GM18517 (cell line): ENCODE results near the gene GRK1.

ENCODE experiments used
- ATAC-seq: cut with Tn5 transposase; IDR thresholded peaks from one replicate; pipeline ENCODE4 v1.9.1; 2021; ENCODE audit warnings: mild to moderate bottlenecking, moderate library complexity; ENCODE audit not compliant: unreplicated experiment

The GRK1 gene

DNA sequence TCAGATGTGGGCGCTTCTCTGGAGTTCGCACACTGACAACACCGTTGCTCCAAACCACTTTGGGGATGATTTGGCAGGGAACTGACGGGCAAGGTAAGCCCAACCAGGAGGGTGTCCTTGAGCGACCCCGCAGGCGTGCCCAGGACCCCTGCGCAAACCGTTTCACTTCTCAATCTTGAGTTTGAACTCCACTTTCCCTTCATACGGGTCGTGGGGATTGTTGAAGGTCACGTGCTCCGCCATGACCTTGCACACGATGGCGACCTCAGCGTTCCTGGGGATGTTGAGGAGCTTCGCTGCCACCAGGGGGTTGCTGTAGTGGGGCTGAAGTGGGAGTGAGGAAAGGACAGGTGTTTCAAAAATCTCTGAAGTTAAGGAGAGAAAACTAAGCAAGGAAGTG lies 17.8 kb upstream of the GRK1 start:
- ATAC-seq: no peak

- no peak for ATAC-seq
These were observed 16.7 kb upstream of the GRK1 start for GRCh38 chr13:113650275-113650674.

GRCh38 chr13:113650731-113651148 lies 16.3 kb upstream of the GRK1 start:
- no peak for ATAC-seq

GRCh38 chr13:113651511-113652403 lies 15.3 kb upstream of the GRK1 start:
- ATAC-seq: no peak

DNA sequence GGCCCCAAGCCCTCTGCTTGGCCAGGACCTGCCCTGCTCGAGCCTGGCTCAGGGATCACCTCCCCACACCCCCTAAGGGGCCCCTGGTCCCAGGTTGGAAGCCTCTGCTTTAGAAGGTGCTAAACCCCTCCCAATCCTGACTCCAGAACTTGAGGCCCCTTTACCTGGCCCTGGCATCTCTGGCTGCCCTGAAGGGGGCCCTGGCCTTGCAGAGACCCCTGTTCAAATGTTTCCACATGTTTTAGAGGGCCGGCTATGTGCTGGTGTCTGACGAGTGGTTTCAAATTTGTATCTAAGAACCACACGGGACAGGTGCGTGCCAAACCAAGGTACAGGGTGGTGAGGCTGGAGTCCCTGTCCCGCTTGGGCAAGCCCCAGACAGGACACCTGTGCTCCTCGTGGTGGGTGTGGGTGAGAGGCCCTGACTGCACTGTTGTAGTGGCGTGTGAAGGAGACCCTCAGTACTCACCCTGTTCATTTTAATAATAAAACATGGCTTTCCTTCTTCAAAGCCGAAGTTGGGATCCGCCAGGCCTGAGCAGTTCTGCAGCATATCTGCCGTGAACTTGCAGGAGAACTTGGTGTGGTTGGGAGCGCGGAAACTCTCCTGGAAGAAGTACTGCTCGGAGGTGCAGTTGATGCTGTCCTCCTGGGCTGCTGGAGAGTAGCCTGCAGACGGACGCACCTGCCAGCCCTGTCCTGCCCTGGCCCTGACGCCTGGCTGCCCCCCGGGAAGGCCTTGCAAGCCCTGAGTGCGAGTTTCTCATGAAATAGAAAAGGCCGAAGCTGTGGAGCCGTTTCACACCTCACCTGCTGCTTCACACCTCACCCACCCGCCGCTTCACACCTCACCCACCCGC lies 14.4 kb upstream of the GRK1 start:
- ATAC-seq: no peak

DNA sequence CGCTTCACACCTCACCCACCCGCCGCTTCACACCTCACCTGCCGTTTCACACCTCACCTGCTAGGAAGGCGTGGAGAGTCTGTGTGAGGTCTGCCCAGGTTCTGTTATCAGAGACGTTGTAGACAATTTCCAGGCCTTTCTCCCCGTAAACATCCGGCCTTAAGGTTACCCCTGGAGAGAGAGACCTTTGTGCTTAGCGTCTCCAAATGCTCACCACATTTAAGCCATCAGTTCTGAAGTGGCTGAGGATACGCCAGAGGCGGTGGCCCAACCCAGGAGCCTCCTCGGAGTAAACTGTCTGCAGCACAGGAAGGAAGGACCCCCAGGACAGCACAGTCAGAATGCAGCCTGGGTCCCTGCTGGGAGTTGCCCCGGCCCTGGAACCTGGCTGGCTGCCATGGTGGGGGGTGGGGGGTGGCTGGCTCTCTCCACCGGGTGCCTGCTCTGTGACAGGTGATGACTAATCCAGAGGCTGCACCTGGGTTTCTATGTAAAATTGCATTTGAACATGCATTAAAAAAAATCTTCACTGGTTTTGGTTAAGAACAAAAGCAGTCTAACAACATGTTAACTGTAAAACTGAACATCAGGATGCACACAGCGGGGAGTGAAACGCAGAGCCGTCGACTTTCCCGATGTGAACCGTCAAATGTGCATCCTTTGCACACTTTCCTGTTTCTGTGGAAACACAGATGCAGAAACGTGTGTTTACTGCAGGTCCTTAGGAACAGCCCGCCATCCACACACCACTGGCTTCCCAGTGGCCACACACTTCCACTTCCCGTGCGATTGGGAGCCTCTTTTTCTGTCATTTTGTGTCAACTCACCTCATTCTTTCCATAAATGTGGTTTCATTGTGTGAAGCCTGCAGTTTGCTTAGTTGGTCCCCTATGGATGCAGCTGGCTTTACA lies 13.5 kb upstream of the GRK1 start:
- ATAC-seq: no peak

- ATAC-seq: no peak
These were observed 12.9 kb upstream of the GRK1 start for GRCh38 chr13:113654175-113654560.

DNA sequence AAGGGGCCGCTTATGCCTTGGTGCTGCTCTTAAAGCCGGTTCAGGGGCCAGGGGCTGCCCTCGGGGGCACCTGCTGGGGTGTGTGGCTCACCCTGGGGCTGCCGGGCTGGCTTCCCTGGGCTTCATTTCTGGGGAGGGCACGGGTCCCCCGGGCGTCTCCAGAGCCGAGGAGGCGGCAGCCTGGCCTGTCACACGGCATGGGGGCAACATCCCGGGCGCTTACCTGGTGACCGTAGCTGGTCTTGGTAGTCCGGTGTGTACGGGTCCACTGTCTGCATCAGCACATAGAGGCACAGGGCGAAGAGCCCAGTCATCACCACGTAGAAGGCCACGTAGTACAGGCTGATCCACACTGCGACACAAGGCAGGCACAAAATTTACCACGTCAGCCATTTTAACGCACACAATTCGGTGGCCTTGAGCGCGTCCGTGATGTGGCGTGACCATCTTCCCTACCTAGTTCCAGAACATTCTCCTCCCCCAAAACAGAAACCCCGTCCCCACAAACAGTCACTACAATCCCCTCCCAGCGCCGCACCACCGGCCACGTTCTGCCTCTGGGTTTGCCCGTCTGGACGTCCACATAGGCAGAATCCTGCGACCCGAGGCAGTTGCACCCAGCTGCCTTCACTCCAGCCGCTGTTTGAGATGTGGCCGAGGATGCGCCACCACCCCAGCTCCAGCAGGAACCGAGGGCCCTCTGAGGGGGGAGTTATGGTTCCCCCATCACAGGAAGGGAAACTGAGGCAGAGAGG lies 12.3 kb upstream of the GRK1 start:
- ATAC-seq: no peak

GRCh38 chr13:113655346-113656002 lies 11.5 kb upstream of the GRK1 start:
- no peak for ATAC-seq

DNA sequence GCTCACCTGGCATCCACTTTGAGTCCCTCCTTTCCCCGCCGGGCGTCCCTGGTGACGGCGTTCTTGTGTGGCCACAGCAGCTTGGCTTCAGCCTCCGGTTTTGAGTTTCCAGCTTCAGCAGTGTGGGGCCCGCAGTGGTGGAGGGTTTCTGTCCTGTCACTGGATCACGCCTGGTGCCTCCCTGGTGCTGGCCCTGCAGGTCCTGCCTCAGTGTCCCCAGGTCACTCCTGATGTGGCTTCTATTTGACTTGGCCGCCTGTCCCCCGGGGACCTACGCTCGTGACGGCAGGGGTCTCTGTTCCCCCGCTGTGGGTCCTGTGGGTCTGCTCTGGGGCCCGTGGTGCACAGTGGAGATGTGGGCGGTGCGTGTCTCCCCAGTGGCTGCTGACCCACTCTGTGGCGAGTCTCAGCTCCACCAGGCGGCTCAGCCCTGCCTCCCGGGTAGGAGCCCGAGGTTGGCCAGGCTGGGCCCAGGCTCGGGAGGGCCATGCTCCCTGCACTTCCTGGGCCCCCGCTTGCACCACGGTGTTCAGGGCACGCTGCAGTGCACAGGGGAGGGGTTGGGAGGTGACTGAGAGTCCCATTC lies 10.9 kb upstream of the GRK1 start:
- no peak for ATAC-seq

DNA sequence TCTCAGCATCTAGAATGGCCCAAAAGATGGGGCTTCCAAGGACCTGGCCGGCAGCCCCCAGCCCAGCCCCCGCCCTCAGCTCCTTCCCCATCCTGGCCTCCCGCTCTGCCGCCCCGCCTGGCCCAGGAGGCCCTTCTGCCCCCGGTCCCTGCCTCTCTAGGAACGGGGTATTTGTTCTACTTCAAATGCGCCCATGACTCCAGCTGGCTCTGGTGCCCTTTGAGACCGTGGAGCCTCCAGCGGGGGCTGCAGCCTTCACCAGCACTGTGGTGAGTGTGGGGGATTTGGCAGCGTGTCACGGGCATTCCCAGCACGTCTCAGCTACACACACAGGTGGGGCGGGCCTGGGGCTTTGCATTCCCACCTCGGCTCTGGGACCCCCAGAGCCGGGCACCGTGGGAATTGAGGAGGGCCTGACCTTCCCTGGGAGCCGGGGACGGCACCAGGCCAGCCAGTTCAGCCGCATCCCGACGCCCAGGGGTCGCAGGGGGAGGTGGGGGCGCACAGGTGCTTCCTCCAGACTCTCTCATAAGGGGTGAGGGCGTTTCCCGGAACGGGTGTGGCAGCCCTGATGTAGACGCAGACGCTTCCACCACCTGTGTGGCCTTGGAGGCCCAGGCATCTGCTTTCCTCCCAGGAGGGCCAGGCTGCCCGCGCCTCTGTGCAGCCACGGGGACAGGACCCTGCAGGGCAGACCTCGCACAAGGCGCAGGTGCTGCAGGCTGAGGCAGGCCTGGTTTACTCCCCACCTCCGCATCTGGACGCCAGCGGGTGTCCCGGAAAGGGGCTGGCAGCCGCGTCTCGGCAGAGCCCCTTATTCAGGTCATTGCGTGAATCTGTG lies 10.0 kb upstream of the GRK1 start:
- ATAC-seq: no peak

DNA sequence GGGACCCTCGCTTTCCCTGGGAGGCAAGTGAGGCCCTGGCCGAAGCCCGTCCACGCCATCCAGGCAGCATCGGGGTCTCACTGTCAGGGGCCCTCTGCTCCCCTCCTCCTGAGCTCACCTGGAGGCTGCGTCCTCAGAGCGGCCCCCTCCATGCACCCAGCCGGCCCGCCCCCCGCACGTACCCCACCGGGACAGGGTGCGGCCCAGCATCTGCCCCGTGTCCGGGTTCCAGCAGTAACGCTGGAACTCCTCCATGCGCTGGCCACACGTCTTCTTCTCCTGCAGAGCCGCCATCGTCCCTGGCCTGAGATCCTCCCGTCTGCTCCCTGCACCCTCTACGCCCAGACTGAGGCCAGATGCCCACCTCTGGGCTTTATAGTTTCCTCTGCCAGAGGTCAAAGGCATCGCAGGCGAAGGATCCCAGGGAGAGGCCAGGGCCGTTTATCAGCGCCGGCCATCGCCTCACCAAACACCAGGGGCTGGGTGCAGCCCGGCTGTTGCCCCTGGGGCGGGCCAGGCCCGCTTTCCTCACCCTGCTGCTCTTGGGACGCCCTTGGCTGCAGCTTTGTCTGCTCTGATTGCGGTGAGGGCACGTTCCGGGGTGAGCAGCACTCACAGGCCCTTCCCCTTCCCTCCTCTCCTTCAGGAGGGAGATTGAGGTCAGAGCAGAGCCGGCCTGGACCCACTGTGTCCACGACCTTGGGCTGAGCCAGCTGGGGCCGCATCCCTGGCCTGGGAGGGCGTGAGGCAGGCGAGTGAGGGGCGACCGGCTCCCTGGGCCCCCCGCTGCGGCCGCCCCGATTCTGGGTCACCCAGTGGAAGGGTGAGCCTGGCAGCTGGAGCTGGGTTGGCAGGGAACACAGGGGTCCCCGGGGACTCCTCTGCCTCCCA lies 8.9 kb upstream of the GRK1 start, which contains the start of gene ATP4B:
ATP4B (minus strand) TSS at position 348 of the 891 bp plus-strand sequence; CDS start at position 294, 54 bp downstream.
- no peak for ATAC-seq

DNA sequence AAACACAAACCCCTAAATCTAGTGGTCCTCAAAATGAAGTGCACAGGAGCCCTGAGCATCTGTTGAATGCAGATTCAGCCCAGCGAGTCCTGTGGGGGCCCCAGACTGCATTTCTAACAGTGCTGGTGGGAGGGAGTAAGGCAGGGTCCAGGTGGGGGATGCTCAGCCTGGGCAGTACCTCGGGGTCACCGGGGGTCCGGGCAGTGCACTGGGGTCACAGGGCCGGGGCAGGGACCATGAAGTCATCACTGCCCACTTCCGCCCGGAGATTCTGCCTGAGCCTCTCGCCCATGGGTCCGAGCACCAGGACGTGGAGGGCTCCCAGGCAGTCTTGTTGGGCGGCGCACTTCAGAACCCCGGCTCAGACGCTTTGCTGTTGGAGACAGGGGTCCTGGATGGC lies 8.2 kb upstream of the GRK1 start:
- ATAC-seq: no peak

DNA sequence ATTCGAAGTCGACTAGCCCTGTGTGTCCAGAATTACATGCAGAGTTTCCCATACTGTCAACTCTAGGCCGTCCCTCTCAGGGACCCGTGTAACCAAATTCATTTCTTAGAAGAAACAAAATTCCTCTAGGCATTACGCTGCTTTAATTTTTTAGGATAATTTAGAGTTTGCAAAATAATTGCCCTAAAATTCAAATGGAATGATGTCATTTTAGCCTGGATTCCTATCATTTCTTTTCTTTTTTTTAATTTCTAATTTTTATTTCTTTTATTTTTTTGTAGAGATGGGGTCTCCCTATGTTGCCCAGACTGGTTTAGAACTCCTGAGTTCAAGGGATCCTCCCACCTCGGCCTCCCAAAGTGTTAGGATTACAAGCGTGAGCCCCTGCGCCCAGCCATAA lies 7.7 kb upstream of the GRK1 start:
- ATAC-seq: no peak

GRCh38 chr13:113660066-113660465 lies 7.0 kb upstream of the GRK1 start:
- no peak for ATAC-seq

GRCh38 chr13:113661509-113661908 lies 5.5 kb upstream of the GRK1 start:
- ATAC-seq: no peak

- no peak for ATAC-seq
These were observed 3.1 kb upstream of the GRK1 start for GRCh38 chr13:113663934-113664333.
